BLaER1 (cell line): ENCODE results near the gene PTBP3.
"Not testable (repeated sequence)": the region's sequence is repeated elsewhere in the genome, so short reads cannot be mapped to it uniquely, and the experiment has no call there.

Experiments
- H3K27ac ChIP-seq: shearing (Covaris generic); formaldehyde crosslinking; 2 replicates; pipeline ENCODE4 v1.8.1; 2022
- H3K27me3 ChIP-seq: shearing (Covaris generic); formaldehyde crosslinking; 2 replicates; pipeline ENCODE4 v1.8.1; 2022
- H3K36me3 ChIP-seq: shearing (Covaris generic); formaldehyde crosslinking; 2 replicates; pipeline ENCODE4 v1.8.1; 2022
- H3K4me1 ChIP-seq: shearing (Covaris generic); formaldehyde crosslinking; 2 replicates; pipeline ENCODE4 v1.8.1; 2022
- H3K4me2 ChIP-seq: shearing (Covaris generic); formaldehyde crosslinking; 2 replicates; pipeline ENCODE4 v1.8.1; 2022
- H3K4me3 ChIP-seq: shearing (Covaris generic); formaldehyde crosslinking; 2 replicates; pipeline ENCODE4 v1.8.1; 2022
- H3K9ac ChIP-seq: shearing (Covaris generic); formaldehyde crosslinking; 2 replicates; pipeline ENCODE4 v1.8.1; 2022
- H3K9me3 ChIP-seq: shearing (Covaris generic); formaldehyde crosslinking; 2 replicates; pipeline ENCODE4 v1.8.1; 2022
- H4K20me1 ChIP-seq: shearing (Covaris generic); formaldehyde crosslinking; 2 replicates; pipeline ENCODE4 v1.8.1; 2022
- Cebpa-rat ChIP-seq: shearing (Covaris generic); IDR thresholded peaks from 2 replicates; pipeline ENCODE4 v1.8.1; 2022

The PTBP3 gene

DNA sequence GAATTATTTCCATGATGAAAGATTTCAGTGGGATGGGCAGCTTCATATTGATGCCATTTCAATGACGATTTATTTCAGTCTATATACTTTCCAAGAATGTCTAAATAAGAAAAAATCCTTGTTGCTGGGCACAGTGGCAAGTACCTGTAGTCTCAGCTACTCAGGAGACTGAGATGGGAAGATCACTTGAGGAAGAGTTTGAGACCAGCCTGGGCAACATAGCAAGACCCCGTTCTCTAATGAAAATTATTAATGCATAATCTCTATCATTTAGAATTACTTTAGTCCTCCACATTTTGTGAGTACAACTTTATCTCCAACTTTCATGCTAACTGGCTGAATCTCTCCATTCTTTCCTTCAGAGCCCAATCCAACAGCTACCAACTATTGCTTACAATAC is 52.5 kb downstream of the PTBP3 start:
- no peak overlapping the region for H3K27ac ChIP-seq
- peaks cover 40% of the 10 kb centered on the region for H3K36me3 ChIP-seq
- TF ChIP-seq Cebpa-rat = no peak
- H3K4me1 ChIP-seq = no peaks in the 10 kb centered on the region
- peaks cover 35% of the 10 kb centered on the region for H4K20me1 ChIP-seq
- H3K4me3 ChIP-seq = no peak overlapping the region
- H3K9ac ChIP-seq = no peak overlapping the region
- no peak overlapping the region for H3K4me2 ChIP-seq
- peaks cover 35% of the 10 kb centered on the region for H3K9me3 ChIP-seq
- H3K27me3 ChIP-seq = no peaks in the 10 kb centered on the region

DNA sequence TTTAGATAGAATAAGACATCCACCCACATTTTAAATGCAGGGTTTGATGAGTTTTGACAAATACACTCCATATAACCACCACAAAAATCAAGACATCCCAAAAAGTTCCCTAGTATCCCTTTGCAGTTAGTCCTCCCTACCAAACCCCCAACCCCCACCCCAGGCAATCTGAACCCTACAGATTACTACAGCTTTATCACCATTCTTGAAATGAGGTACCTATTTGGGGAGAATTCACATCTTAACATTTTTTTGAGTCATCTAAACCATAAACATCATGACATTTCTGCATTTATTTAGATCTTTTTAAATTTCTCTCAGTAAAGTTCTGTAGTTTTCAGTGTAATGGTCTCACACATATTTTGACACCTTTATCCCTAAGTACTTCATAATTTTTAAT is 53.9 kb downstream of the PTBP3 start:
- Histone ChIP-seq H3K27ac (no peak overlapping the region), H3K9me3 (peaks cover 21% of the 10 kb centered on the region), H3K36me3 (peaks cover 39% of the 10 kb centered on the region), H3K4me3 (no peak overlapping the region), H3K4me2 (no peak overlapping the region), H3K4me1 (no peaks in the 10 kb centered on the region), H3K27me3 (no peaks in the 10 kb centered on the region), H4K20me1 (peaks cover 35% of the 10 kb centered on the region), H3K9ac (no peak overlapping the region)
- no peak for TF ChIP-seq Cebpa-rat

DNA sequence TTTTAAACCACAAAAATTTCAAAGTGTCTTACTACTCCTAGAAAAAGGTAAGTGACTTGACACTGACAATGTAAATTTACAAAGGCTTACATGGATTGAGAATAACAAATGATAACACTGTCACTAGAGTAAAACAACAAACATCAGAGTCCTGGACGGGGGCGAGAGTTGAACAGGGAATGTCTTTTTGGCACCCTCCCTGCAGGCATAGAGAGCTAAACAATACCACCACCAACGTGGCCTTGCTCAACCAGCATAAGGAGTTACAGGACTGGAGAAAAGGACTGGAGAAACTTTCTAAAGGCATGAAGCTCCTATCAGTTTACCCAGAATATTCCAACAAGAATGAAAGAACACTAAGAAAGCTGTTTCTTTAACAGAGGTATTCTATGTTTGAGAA is 55.3 kb downstream of the PTBP3 start:
- H3K4me3 ChIP-seq = no peak overlapping the region
- no peaks in the 10 kb centered on the region for H3K27me3 ChIP-seq
- no peak overlapping the region for H3K27ac ChIP-seq
- H3K36me3 ChIP-seq = peaks cover 32% of the 10 kb centered on the region
- peaks cover 47% of the 10 kb centered on the region for H4K20me1 ChIP-seq
- H3K9me3 ChIP-seq = peaks cover 7% of the 10 kb centered on the region
- no peak for TF ChIP-seq Cebpa-rat
- H3K4me2 ChIP-seq = no peak overlapping the region
- H3K9ac ChIP-seq = no peak overlapping the region
- no peaks in the 10 kb centered on the region for H3K4me1 ChIP-seq

DNA sequence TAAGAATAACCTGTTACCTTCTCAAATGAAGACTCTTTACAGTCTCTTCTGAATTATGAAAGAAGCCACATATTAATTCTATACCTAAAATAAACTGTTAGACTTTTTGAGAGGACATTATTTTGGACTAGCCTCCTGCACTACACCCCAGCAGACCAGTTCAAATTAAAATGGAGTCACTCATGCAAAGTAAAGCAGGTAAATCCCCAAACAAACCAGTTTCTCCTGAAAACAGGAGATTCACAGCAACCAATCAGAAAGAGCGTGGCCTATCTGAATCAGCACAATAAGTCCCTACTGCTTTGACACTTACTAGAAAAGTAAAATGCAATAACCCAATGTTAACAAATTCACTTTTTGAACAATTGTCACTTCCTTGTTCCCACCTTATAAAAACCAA is 58.8 kb downstream of the PTBP3 start:
- TF ChIP-seq Cebpa-rat = no peak
- no peak overlapping the region for H3K27ac ChIP-seq

DNA sequence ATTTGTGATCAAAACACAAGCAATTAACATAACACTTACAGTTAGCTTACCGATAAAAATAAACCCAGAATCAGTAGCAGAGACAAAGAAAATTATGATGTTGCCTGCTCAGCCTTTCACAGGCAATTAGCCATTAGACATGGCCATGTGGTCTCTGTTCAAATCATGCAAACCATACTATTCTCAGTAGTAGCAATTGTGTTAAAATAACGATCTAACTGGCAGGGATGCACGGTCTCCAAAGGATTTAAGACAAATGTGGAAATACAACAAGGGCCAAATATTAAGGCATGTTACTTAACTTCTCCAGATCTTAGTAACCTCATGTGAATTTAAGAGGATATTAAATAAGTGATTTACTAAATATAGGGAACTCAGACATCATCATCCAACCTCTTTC is 59.5 kb downstream of the PTBP3 start:
- peaks cover 49% of the 10 kb centered on the region for H4K20me1 ChIP-seq
- peaks cover 48% of the 10 kb centered on the region for H3K36me3 ChIP-seq
- no peaks in the 10 kb centered on the region for H3K27me3 ChIP-seq
- H3K27ac ChIP-seq = no peak overlapping the region
- no peak for TF ChIP-seq Cebpa-rat
- no peak overlapping the region for H3K4me3 ChIP-seq
- H3K9ac ChIP-seq = no peak overlapping the region
- H3K9me3 ChIP-seq = no peaks in the 10 kb centered on the region; the same call in 1 of the 2 replicates
- H3K4me1 ChIP-seq = no peaks in the 10 kb centered on the region
- H3K4me2 ChIP-seq = no peak overlapping the region

More for the DNA sequence above, 58.8 kb downstream of the PTBP3 start:
- peaks cover 47% of the 10 kb centered on the region for H3K36me3 ChIP-seq
- no peaks in the 10 kb centered on the region; the same call in 1 of the 2 replicates for H3K9me3 ChIP-seq
- no peaks in the 10 kb centered on the region for H3K4me1 ChIP-seq
- peaks cover 53% of the 10 kb centered on the region for H4K20me1 ChIP-seq
- H3K4me2 ChIP-seq = no peak overlapping the region
- no peaks in the 10 kb centered on the region for H3K27me3 ChIP-seq
- no peak overlapping the region for H3K4me3 ChIP-seq
- no peak overlapping the region for H3K9ac ChIP-seq

DNA sequence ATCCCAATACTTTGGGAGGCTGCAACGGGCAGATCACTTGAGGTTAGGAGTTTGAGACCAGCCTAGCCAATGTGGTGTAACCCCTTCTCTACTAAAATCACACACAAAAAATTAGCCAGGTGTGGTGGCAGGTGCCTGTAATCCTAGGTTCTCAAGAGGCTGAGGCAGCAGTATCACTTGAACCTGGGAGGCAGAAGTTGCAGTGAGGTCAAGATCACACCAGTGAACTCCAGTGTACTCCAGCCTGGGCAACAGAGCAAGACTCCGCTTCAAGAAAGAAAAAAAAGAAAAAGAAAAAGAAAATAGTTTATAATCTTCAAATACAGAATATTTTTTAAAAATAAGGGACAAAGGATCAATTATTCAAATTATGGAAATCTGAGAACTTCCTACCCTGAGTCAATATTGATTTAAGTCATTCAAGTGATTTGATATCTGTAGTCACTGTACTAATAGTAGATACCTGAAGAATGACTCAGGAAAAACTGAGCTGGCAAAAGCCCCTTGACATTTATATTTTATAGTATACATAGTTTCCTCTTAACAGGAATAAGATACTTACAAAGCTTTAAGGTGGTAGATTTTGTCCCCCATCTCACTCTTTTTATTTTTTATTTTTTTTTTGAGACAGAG is 61.8 kb downstream of the PTBP3 start:
- Histone ChIP-seq H3K9me3 (no peaks in the 10 kb centered on the region; the same call in 1 of the 2 replicates), H3K4me3 (no peak overlapping the region), H3K9ac (no peak overlapping the region), H3K27me3 (no peaks in the 10 kb centered on the region), H3K4me1 (no peaks in the 10 kb centered on the region), H3K36me3 (peaks cover 64% of the 10 kb centered on the region), H3K4me2 (no peak overlapping the region), H4K20me1 (peaks cover 28% of the 10 kb centered on the region), H3K27ac (no peak overlapping the region)
- no peak for TF ChIP-seq Cebpa-rat

DNA sequence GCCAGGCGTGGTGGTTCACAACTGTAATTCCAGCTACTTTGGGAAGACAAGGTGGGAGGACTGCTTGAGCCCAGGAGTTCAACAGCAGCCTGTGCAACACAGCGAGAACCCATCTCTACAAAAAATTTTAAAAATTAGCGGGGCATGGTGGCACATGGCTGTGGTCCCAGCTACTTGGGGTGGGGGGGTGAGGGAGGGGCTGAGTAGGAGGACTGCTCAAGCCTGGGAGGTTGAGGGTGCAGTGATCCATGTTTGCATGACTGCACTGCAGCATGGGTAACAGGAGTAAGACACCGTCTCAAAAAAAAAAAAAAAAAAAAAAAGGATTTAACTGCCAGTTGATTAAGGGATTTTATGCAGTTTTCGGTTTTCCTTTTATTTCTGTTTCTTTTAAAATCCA is 65.0 kb downstream of the PTBP3 start:
- Histone ChIP-seq H3K27me3 (no peaks in the 10 kb centered on the region), H3K27ac (no peak overlapping the region), H3K9ac (no peak overlapping the region), H3K9me3 (no peaks in the 10 kb centered on the region; the same call in 1 of the 2 replicates), H3K4me2 (no peak overlapping the region), H4K20me1 (peaks cover 16% of the 10 kb centered on the region), H3K4me3 (no peak overlapping the region), H3K4me1 (no peaks in the 10 kb centered on the region), H3K36me3 (peaks cover 61% of the 10 kb centered on the region)
- TF ChIP-seq Cebpa-rat = no peak

DNA sequence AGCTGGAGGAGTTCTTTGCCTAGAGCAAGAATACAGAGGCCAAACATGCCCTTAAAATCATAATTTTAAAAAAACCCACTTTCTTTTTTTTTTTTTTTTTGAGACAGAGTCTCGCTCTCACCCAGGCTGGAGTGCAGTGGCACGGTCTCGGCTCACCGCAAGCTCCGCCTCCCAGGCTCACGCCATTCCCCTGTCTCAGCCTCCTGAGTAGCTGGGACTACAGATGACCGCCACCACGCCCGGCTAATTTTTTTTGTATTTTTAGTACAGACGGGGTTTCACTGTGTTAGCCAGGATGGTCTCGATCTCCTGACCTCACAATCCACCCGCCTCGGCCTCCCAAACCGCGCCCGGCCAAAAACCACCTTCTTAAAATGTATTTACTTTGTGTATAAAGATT is 66.3 kb downstream of the PTBP3 start:
- not testable (repeated sequence) for H3K4me3 ChIP-seq, H3K4me1 ChIP-seq, H3K9me3 ChIP-seq, H3K27ac ChIP-seq, H3K4me2 ChIP-seq, H3K27me3 ChIP-seq, H3K9ac ChIP-seq
- Histone ChIP-seq H4K20me1 (peaks cover 10% of the 10 kb centered on the region), H3K36me3 (peaks cover 63% of the 10 kb centered on the region)

DNA sequence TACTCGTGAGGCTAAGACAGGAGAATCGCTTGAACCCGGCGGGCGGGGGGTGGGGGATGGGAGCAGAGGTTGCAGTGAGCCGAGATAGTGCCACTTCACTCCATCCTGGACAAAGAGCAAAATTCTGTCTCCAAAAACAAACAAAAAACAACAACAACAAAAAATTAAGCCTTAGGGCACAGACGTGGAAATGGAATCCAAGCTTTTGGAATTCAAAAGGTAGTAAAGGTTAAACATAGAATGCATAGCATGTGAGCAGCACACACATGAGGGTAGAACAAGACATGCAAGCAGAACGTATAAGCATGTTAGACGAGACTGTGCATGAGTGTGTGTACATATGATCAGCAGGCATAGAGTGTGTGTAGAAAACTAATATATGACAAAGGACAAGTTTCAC is 68.0 kb downstream of the PTBP3 start:
- no peak for TF ChIP-seq Cebpa-rat
- H3K36me3 ChIP-seq = peaks cover 56% of the 10 kb centered on the region
- no peaks in the 10 kb centered on the region for H3K9me3 ChIP-seq
- H3K4me1 ChIP-seq = no peaks in the 10 kb centered on the region
- no peaks in the 10 kb centered on the region for H3K27me3 ChIP-seq
- H4K20me1 ChIP-seq = peaks cover 8% of the 10 kb centered on the region; the same call in 1 of the 2 replicates
- H3K4me3 ChIP-seq = no peak overlapping the region
- H3K27ac ChIP-seq = no peak overlapping the region
- H3K9ac ChIP-seq = no peak overlapping the region
- H3K4me2 ChIP-seq = no peak overlapping the region

DNA sequence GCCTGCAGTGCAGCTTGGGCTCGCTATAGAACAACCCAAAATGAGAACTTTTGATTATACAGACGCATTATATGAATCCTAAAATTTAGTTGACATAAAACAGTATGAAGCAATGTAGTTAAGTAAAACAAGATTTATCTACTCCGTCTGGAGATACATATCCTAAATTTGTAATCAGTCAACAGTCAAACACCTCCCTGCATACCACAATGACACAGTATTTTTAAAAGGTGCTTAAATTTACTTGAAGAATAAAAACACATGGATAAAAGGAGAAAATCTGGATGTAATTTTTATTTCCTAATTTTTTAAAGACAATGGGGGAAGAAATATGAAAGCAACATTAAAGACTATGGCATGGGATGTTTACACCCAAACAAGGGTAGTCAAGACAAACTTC is 70.8 kb downstream of the PTBP3 start:
- no peak for TF ChIP-seq Cebpa-rat
- H4K20me1 ChIP-seq = peaks cover 8% of the 10 kb centered on the region; the same call in 1 of the 2 replicates
- no peak overlapping the region for H3K4me3 ChIP-seq
- no peaks in the 10 kb centered on the region for H3K4me1 ChIP-seq
- H3K9me3 ChIP-seq = no peaks in the 10 kb centered on the region
- no peak overlapping the region for H3K9ac ChIP-seq
- no peaks in the 10 kb centered on the region for H3K27me3 ChIP-seq
- no peak overlapping the region for H3K4me2 ChIP-seq
- H3K27ac ChIP-seq = no peak overlapping the region
- H3K36me3 ChIP-seq = peaks cover 70% of the 10 kb centered on the region

DNA sequence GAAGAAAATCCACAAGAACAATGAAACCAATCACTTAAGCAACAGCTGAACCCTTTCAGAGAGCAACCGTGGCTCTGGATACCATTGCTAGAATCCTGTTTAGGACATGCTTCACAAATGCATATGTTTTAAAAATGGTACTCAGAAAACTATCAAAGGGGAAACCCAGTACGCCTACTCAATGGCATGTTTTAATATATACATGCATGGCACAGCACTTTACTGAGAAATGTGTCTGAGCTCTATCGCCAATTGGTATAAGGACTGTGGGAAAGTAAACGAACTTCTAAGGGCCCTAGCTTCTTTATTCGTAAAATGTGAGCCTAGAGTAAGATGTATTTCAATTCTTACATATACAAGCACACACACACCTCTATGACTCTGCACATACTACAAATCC is 72.3 kb downstream of the PTBP3 start:
- H4K20me1 ChIP-seq = peaks cover 8% of the 10 kb centered on the region; the same call in 1 of the 2 replicates
- TF ChIP-seq Cebpa-rat = no peak
- H3K27ac ChIP-seq = no peak overlapping the region
- no peaks in the 10 kb centered on the region for H3K27me3 ChIP-seq
- no peaks in the 10 kb centered on the region for H3K4me1 ChIP-seq
- H3K9ac ChIP-seq = no peak overlapping the region
- H3K4me2 ChIP-seq = no peak overlapping the region
- H3K4me3 ChIP-seq = no peak overlapping the region
- H3K9me3 ChIP-seq = no peaks in the 10 kb centered on the region
- H3K36me3 ChIP-seq = peaks cover 65% of the 10 kb centered on the region
